ENCODE results near the gene NAA60.

Gene NAA60

GRCh38 chr16:3485821-3486505 lies 42.5 kb downstream of the NAA60 start:
- DNase-seq (ENCODE audit: extremely low spot score): no peak
- TF ChIP-seq SP1 (IDR thresholded peaks at IDR 0.05) (no peak), HDGF (IDR thresholded peaks at IDR 0.05; ENCODE audit: borderline replicate concordance) (no peak), FOXM1 (IDR thresholded peaks at IDR 0.05; ENCODE audit: borderline replicate concordance) (no peak), LEF1 (IDR thresholded peaks at IDR 0.05; ENCODE audit: borderline replicate concordance) (no peak), TARDBP (IDR thresholded peaks at IDR 0.05) (no peak), BHLHE40 (IDR thresholded peaks at IDR 0.05; ENCODE audit: borderline replicate concordance) (no peak), NFRKB (IDR thresholded peaks at IDR 0.05) (no peak), L3MBTL2 (conservative IDR thresholded peaks at IDR 0.05) (no peak), SUZ12 (IDR thresholded peaks at IDR 0.05) (no peak), FOXK2 (IDR thresholded peaks at IDR 0.05) (no peak), ELF4 (IDR thresholded peaks at IDR 0.05) (no peak), CTBP1 (IDR thresholded peaks at IDR 0.05; ENCODE audit: borderline replicate concordance) (no peak), ZNF384 (IDR thresholded peaks at IDR 0.05) (no peak), FOXA1 (IDR thresholded peaks at IDR 0.05) (no peak)
- POLR2A ChIA-PET: interaction anchor here (0.7 kb wide), 1 partner anchor 203 kb away, joined by 3 read pairs; no protein-coding TSS in a partner anchor
- CTCF ChIA-PET: no interaction called here

- POLR2A ChIA-PET: no interaction called here
- TF ChIP-seq ELF4 (IDR thresholded peaks at IDR 0.05) (no peak), HDGF (IDR thresholded peaks at IDR 0.05; ENCODE audit: borderline replicate concordance) (no peak), TARDBP (IDR thresholded peaks at IDR 0.05) (no peak), ARNT (IDR thresholded peaks at IDR 0.05) (no peak), SUZ12 (IDR thresholded peaks at IDR 0.05) (no peak), FOXK2 (IDR thresholded peaks at IDR 0.05) (no peak), FOXA1 (IDR thresholded peaks at IDR 0.05) (no peak), CTBP1 (IDR thresholded peaks at IDR 0.05; ENCODE audit: borderline replicate concordance) (no peak), SP1 (IDR thresholded peaks at IDR 0.05) (no peak), BHLHE40 (IDR thresholded peaks at IDR 0.05; ENCODE audit: borderline replicate concordance) (no peak), NFRKB (IDR thresholded peaks at IDR 0.05) (no peak)
- CTCF ChIA-PET: no interaction called here
- no peak for DNase-seq (ENCODE audit: extremely low spot score)
Observed at GRCh38 chr16:3486506-3487215, 43.2 kb downstream of the NAA60 start.

- ChIA-PET POLR2A (no interaction called here), CTCF (no interaction called here)
- no peak for TF ChIP-seq BHLHE40 (IDR thresholded peaks at IDR 0.05; ENCODE audit: borderline replicate concordance)
- no peak for TF ChIP-seq PKNOX1 (IDR thresholded peaks at IDR 0.05)
- no peak for TF ChIP-seq FOXK2 (IDR thresholded peaks at IDR 0.05)
- no peak for TF ChIP-seq CTBP1 (IDR thresholded peaks at IDR 0.05; ENCODE audit: borderline replicate concordance)
- TF ChIP-seq TARDBP (IDR thresholded peaks at IDR 0.05): no peak
- TF ChIP-seq FOXA1 (IDR thresholded peaks at IDR 0.05): no peak
- no peak for DNase-seq (ENCODE audit: extremely low spot score)
Observed at GRCh38 chr16:3487521-3488410, 44.3 kb downstream of the NAA60 start.

- POLR2A ChIA-PET: no interaction called here
- no peak for TF ChIP-seq PKNOX1 (IDR thresholded peaks at IDR 0.05)
- no peak for TF ChIP-seq FOXM1 (IDR thresholded peaks at IDR 0.05; ENCODE audit: borderline replicate concordance)
- TF ChIP-seq SUZ12 (IDR thresholded peaks at IDR 0.05): no peak
- TF ChIP-seq NFRKB (IDR thresholded peaks at IDR 0.05): no peak
- no peak for TF ChIP-seq ARNT (IDR thresholded peaks at IDR 0.05)
- TF ChIP-seq ZNF384 (IDR thresholded peaks at IDR 0.05): no peak
- TF ChIP-seq FOXK2 (IDR thresholded peaks at IDR 0.05): no peak
- TF ChIP-seq L3MBTL2 (conservative IDR thresholded peaks at IDR 0.05): no peak
- TF ChIP-seq LEF1 (IDR thresholded peaks at IDR 0.05; ENCODE audit: borderline replicate concordance): no peak
- TF ChIP-seq SP1 (IDR thresholded peaks at IDR 0.05): no peak
- no peak for TF ChIP-seq CTBP1 (IDR thresholded peaks at IDR 0.05; ENCODE audit: borderline replicate concordance)
- TF ChIP-seq FOXA1 (IDR thresholded peaks at IDR 0.05): no peak
- no peak for TF ChIP-seq ELF4 (IDR thresholded peaks at IDR 0.05)
- TF ChIP-seq BHLHE40 (IDR thresholded peaks at IDR 0.05; ENCODE audit: borderline replicate concordance): no peak
- TF ChIP-seq HDGF (IDR thresholded peaks at IDR 0.05; ENCODE audit: borderline replicate concordance): no peak
- TF ChIP-seq TARDBP (IDR thresholded peaks at IDR 0.05): no peak
- CTCF ChIA-PET: no interaction called here
- no peak for DNase-seq (ENCODE audit: extremely low spot score)
Observed at GRCh38 chr16:3488801-3489200, 45.3 kb downstream of the NAA60 start.

- no peak for DNase-seq (ENCODE audit: extremely low spot score)
- POLR2A ChIA-PET: interaction anchor here (1.0 kb wide), 1 partner anchor 357 kb away, joined by 3 read pairs; the partner anchor contains the start of gene ZNF213
- CTCF ChIA-PET: interaction anchor here (0.6 kb wide), 1 partner anchor 34 kb away, joined by 3 read pairs; no protein-coding TSS in a partner anchor
- no peak for TF ChIP-seq NFRKB (IDR thresholded peaks at IDR 0.05)
- TF ChIP-seq CTBP1 (IDR thresholded peaks at IDR 0.05; ENCODE audit: borderline replicate concordance): no peak
- TF ChIP-seq PKNOX1 (IDR thresholded peaks at IDR 0.05): no peak
- TF ChIP-seq BHLHE40 (IDR thresholded peaks at IDR 0.05; ENCODE audit: borderline replicate concordance): no peak
- TF ChIP-seq L3MBTL2 (conservative IDR thresholded peaks at IDR 0.05): no peak
- TF ChIP-seq ELF4 (IDR thresholded peaks at IDR 0.05): no peak
- no peak for TF ChIP-seq LEF1 (IDR thresholded peaks at IDR 0.05; ENCODE audit: borderline replicate concordance)
Observed at GRCh38 chr16:3490911-3491629, 47.6 kb downstream of the NAA60 start.

Measured in HEK293T (cell line).